ENCODE results near the gene ARHGAP26. TPM values are rescaled to one million over a fixed set of nuclear protein-coding genes. Genes with fewer than 3 reads are reported as not detected.
"Not testable (repeated sequence)": the region's sequence is repeated elsewhere in the genome, so short reads cannot be mapped to it uniquely, and the experiment has no call there.

ARHGAP26 gene
- polyA plus RNA-seq, 4 donors, result 10.4 to 12.2 (median 11.0) TPM

GRCh38 chr5:143066556-143067281 is 296.5 kb downstream of the ARHGAP26 start:
- DNase-seq (ENCODE audit: low read depth in 4 of 4, low spot score in 3 of 4), result no peak

- DNase-seq (ENCODE audit: low read depth in 4 of 4, low spot score in 3 of 4), result no peak
Observed at GRCh38 chr5:143068712-143069111, 298.5 kb downstream of the ARHGAP26 start.

- DNase-seq (ENCODE audit: low read depth in 4 of 4, low spot score in 3 of 4), result no peak
Observed at GRCh38 chr5:143071927-143072326, 301.8 kb downstream of the ARHGAP26 start.

- DNase-seq (ENCODE audit: low read depth in 4 of 4, low spot score in 3 of 4), result no peak
Observed at GRCh38 chr5:143072734-143073133, 302.6 kb downstream of the ARHGAP26 start.

- DNase-seq (ENCODE audit: low read depth in 4 of 4, low spot score in 3 of 4), result no peak
Observed at GRCh38 chr5:143073766-143074165, 303.6 kb downstream of the ARHGAP26 start.

GRCh38 chr5:143074414-143074996 is 304.3 kb downstream of the ARHGAP26 start:
- no peak for DNase-seq (ENCODE audit: low read depth in 4 of 4, low spot score in 3 of 4)

GRCh38 chr5:143076377-143076776 is 306.2 kb downstream of the ARHGAP26 start:
- no peak for DNase-seq (ENCODE audit: low read depth in 4 of 4, low spot score in 3 of 4)

- no peak for DNase-seq (ENCODE audit: low read depth in 4 of 4, low spot score in 3 of 4)
Observed at GRCh38 chr5:143077453-143078103, 307.4 kb downstream of the ARHGAP26 start.

GRCh38 chr5:143078313-143078712 is 308.1 kb downstream of the ARHGAP26 start:
- no peak for DNase-seq (ENCODE audit: low read depth in 4 of 4, low spot score in 3 of 4)

GRCh38 chr5:143078971-143079370 is 308.8 kb downstream of the ARHGAP26 start:
- DNase-seq (ENCODE audit: low read depth in 4 of 4, low spot score in 3 of 4), result no peak

- no peak for DNase-seq (ENCODE audit: low read depth in 4 of 4, low spot score in 3 of 4)
Observed at GRCh38 chr5:143080407-143080806, 310.2 kb downstream of the ARHGAP26 start.

GRCh38 chr5:143080982-143081381 is 310.8 kb downstream of the ARHGAP26 start:
- no peak for DNase-seq (ENCODE audit: low read depth in 4 of 4, low spot score in 3 of 4)

- DNase-seq (ENCODE audit: low read depth in 4 of 4, low spot score in 3 of 4), result no peak
Observed at GRCh38 chr5:143083006-143083405, 312.8 kb downstream of the ARHGAP26 start.

GRCh38 chr5:143084407-143084806 is 314.2 kb downstream of the ARHGAP26 start:
- DNase-seq (ENCODE audit: low read depth in 4 of 4, low spot score in 3 of 4), result no peak

- DNase-seq (ENCODE audit: low read depth in 4 of 4, low spot score in 3 of 4), result no peak
Observed at GRCh38 chr5:143085319-143085917, 315.2 kb downstream of the ARHGAP26 start.

GRCh38 chr5:143086546-143086907 is 316.4 kb downstream of the ARHGAP26 start:
- no peak for DNase-seq (ENCODE audit: low read depth in 4 of 4, low spot score in 3 of 4)

- no peak for DNase-seq (ENCODE audit: low read depth in 4 of 4, low spot score in 3 of 4)
Observed at GRCh38 chr5:143086908-143087637, 316.9 kb downstream of the ARHGAP26 start.

- DNase-seq (ENCODE audit: low read depth in 4 of 4, low spot score in 3 of 4), result not testable (repeated sequence)
Observed at GRCh38 chr5:143088702-143089101, 318.5 kb downstream of the ARHGAP26 start.

GRCh38 chr5:143090044-143090443 is 319.9 kb downstream of the ARHGAP26 start:
- DNase-seq (ENCODE audit: low read depth in 4 of 4, low spot score in 3 of 4), result not testable (repeated sequence)

GRCh38 chr5:143092711-143093451 is 322.7 kb downstream of the ARHGAP26 start:
- DNase-seq (ENCODE audit: low read depth in 4 of 4, low spot score in 3 of 4), result not testable (repeated sequence)
